NCI-H226 (cell line): Measurements from ENCODE around the gene CDK1.
A peak's percentile ranks its signal among the peaks of the same experiment; 100 is the strongest.

Experiments used
- DNase-seq: peaks from one replicate; pipeline ENCODE4 v3.0.0-alpha.2; 2015

Gene CDK1

GRCh38 chr10:60778971-60779796, 906 bp downstream of the CDK1 start:
- no peak for DNase-seq

GRCh38 chr10:60781661-60782060, 3.4 kb downstream of the CDK1 start:
- no peak for DNase-seq

- DNase-seq: no peak
Observed at GRCh38 chr10:60784641-60785040, 6.4 kb downstream of the CDK1 start.

DNA sequence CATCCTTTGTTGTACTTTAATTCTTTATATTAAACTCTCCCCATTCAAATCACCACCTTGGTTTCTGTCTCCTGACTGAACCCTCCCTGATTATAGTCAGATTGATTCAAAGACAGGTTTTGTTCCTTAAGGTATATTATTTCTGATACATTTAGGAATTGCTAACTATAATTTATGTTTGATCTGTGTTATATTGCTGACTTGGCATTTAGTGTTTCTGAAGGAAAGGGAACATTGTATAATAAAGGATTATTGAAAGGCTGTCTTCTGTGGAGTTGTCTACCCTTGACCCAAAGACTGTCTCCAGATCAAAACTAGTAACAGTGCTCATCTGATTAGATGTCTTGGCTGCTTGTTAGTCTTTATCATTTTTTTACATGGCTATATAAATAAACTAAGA, 10.3 kb downstream of the CDK1 start:
- no peak for DNase-seq

GRCh38 chr10:60789340-60789739, 11.1 kb downstream of the CDK1 start:
- no peak for DNase-seq

- no peak for DNase-seq
Observed at GRCh38 chr10:60794953-60795352, 16.7 kb downstream of the CDK1 start.

DNA sequence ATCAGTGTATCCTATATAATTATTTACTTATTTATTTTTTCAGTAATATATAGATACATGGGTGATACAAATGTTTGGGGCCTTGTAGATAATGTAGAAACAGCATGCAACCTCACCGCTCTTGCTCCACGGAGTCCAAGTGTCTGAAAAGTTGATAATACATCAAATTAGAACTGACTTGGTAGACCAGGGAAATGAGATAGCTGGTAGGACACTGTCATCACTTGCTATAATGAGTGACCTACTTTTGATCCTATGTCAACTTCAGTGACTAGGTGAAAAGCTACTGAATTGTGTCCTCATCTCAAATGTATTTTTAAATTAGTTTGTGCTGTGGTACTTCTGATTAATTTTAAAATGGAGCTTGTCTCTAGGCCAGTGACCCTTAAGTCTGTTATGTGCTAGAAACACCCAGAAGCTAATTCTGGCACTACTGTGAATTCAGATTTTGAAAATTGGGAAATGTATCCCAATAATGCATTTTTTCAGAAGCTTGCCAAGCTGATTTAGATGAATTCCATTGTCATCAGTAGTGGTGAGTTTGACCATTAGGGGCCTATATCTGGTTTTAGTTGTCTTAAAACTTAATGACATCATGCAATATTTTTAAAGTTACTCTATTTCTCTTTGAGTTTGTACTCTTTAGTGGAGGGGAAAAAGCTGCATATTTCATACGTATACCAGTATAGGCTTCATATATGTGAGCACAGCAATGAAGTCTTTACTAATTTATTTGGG, 17.4 kb downstream of the CDK1 start:
- no peak for DNase-seq

DNA sequence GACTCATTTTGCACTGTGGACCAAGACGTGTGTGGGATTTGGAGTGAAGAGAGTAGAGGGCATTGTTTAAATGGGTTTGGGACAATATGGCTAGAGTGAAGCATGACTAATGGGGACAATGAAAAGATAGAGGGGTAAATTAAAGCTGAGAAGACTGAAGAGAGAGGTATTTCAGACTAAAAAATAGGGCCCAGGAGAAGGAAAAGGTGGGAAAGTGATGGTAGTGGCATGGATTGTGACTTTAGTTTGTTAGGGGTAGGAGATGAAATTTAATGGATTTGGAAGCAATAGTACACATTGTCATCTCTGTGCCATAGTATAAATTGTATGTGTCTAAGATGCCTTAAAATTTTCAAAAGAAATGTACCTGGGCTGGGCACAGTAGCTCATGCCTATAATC, 18.2 kb downstream of the CDK1 start:
- DNase-seq: no peak

DNA sequence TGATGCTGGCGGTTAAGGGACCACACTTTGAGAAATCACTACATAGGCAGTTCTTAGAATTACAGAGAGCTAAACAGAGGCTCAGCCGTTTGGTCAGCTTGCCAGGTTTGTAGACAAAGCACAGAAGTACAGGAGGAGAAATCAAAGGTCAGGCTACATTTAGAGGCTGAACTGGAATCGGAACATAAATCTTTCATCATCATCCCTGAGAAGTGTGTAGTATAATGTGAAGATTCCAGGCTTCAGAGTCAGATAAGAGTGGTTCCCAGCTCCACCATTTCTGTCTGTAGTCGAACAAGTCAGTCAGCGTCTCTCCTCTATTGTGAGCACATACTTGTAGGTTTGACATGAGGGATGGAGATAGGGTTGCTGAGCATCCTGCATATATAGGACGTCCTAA, 18.9 kb downstream of the CDK1 start:
- no peak for DNase-seq

DNA sequence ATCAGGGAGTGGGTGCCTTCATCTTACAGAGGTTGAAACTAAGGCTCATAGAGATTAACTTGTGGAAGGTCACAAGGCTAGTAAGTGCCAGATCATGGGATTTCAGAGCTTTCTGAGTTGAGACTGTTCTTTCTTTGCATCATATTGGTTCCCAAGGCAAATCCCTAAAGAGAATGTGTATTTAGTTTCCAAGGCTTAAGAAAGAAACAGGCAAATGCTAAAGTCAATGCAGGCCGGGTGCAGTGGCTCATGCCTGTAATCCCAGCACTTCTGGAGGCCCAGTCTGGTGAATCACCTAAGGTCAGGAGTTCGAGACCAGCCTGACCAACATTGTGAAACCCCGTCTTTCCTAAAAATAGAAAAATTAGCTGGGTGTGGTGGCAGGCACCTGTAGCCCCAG, 19.8 kb downstream of the CDK1 start:
- no peak for DNase-seq

DNA sequence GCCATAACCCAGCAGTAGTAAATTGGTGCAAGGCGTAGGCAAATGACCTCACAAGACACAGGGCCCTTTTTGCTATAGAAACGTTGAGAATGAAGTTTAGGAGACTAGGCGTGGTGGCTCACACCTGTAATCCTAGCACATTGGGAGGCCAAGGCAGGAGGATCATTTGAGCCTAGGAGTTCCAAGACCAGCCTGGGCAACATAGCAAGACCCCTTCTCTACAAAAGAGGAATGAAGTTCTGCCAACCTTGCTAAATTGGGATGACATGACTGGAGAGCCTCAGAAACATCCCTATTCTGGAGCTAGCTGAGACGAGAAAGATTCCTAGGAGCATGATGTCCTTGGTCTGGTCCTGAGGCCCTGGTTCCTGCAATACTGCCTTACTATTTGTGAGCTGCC, 20.6 kb downstream of the CDK1 start:
- no peak for DNase-seq

DNA sequence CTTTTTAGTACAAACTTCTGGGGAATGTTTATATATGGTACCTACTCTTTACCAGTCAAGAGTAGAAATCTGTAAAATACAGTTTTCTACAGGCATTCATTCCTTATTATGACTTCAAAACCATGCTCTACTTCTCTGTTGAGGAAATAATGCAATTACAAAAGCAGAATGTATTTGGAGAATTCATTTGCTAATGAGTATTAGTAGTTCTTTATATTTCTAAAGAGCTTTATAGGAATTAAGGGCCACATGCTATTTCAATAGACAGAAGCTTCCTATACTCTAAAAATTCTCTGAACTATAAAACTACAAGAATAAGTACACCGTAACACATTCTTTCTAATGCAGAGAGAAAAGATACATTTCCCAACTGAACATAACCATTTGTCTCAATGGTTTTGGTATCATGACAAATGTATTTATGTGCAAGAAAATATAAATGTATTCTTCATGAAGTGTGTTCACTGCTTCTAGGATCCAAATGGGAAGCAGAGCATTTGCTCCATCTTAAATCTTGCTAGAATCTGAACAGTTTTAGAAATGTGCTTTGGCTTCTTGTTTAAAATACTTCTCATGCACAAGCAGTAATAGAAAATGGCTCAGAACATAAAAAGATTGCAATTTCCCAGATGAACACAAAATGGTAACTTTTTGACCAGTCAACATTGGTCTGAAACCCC, 21.8 kb downstream of the CDK1 start:
- no peak for DNase-seq

DNA sequence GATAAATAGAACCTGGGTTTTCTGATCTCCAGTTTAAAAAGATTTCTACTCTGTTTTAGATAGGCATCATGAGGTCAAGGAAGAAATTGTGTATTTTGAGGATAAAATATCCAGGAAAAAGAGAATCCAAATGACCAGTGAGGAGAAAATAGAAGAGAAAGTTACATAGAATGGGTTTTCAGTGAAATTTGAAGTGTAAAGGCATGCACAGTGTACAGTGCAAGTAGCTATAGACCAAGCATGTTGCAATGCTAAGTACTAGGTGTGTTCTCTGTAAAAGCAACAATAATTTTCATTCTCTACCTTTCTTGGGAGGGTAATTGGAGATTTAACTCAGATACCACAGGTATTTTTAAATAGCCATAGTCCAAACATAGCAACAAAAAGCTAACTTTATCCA, 22.6 kb downstream of the CDK1 start:
- DNase-seq: no peak

DNA sequence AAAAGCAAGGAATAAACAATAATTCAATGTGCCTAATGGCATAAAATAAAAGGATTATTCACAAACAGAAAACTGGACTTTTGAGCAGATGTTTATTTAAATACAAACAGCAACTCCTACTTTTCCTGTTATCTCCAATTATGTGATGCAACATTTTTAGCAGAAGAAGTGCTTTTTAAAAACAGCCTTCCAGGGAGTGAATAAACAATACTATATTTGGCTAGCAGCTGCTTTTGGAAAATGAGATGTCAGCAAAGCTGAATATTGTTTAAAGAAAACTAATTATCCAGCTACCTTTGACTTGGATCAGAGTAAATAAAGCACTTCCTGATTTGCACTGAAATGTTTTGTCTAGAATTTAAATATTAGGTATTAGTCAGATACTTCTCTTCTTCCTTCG, 23.2 kb downstream of the CDK1 start:
- DNase-seq: no peak

GRCh38 chr10:60803433-60803832, 25.2 kb downstream of the CDK1 start:
- DNase-seq: no peak

DNA sequence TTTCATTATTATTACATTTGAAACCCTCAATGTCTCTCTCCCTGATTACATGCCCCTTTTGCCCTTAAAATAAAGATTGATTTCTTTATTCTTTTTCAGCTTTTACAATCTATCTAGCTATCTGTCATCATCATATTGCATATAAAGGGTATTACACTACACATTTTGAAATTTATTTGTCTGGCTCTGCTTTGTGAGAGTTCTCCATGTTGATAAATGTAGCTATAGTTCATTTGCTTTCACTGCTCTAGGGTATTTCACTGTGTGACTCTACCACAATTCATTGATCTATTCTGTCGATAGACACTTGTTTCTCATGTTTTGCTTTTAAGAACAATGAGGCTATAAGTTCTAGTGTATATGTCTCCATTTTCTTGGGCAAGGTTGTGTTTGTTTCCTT, 25.6 kb downstream of the CDK1 start:
- no peak for DNase-seq

GRCh38 chr10:60806921-60807320, 28.6 kb downstream of the CDK1 start:
- no peak for DNase-seq

DNA sequence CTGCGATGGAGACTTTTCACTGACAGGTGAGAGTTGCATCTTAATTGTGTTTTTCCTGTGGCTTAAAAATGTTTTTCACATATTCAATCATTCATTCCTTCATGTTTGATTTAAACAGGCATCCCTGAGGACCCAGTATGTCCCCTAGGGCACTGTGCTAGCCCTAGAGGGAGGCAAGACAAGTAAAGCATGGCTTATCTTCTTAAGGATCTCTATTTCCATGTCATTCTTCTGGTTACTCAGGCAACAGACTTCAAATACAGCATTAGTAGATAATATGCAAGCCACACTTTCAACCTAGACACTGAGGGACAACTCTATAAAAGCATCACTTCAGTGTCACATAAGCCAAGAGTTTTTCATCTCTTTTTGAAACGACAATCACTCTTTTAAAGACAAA, 29.2 kb downstream of the CDK1 start:
- no peak for DNase-seq

DNA sequence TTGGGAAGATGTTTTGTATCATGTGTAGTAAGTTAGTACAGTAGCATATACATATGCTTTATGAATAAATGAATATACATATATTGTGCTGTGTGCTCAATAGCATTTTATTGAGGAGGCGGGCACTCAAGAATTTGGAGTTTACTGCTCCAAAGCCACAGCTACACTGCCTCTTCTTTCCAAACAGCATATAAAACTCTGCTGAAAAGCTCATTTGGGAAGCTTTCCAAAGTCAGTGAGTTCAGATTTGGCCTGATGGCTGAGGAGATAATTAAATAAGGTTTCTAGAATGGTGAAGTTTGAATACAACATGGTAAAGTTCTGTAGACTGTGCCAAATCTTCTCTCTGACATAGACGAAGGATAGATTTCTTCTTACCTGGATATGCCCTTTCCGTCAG, 29.8 kb downstream of the CDK1 start:
- DNase-seq: no peak

DNA sequence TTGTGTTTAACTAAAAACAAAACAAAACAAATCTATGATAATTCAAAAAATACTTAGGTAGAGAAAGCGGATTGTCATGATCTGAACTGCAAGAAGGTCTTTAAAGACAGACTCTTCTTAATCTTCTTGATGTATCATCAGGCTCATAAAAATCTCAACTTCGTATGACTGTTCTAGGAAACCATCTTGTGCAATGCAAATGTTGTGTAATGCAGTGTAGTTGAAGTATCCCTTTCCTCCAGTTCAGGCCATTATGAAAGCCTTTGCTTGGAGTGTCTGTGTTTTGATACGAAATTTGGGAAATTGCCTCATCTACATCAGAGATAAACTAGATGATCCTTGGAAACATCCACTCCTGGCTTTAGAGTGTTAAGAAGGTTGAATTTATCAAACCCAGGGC, 30.9 kb downstream of the CDK1 start:
- peak; percentile 70 for DNase-seq

- peak; percentile 24 for DNase-seq
Observed at GRCh38 chr10:60810437-60811182, 32.3 kb downstream of the CDK1 start.

DNA sequence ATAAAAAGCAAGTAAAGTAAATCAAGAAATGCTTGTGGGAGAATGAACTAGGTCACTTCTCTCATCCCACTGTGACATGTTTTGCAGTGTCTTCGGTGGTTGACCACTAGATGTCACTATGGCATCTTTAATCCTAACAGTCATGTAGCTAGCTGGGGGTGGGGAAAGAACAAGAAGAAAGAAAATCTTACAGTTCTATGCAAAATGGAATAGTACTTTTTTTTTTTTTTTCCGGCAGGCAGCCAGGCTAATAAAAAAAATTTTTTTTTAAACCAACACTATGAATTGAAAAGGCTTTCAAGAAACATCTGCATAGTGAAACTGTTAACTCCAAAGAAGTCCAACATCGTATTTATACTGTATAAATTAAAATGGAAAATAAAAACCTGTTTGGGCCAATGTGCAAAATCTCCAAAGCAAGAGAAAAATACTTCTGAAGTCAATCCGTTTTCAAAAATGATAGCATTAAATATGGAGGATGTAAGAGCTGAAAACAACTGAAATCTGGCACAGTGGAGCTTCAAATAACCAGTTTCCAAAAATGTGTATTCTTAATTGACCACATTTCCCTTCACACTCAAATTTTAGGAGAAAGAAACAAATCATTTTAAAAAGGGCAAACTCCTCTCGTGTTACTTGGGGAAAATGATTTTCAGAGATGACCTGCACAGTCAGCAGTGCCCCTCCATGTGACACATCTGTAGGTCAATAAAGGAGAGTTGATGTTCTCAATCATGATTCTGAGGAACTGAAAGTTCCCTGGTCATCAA, 38.5 kb downstream of the CDK1 start:
- DNase-seq: peak; percentile 55
